Spleen (tissue), 11 donors: ENCODE measurements around the gene MTMR3. TPM values are rescaled to one million over a fixed set of nuclear protein-coding genes. Genes with fewer than 3 reads are reported as not detected.

Source experiments
- DNase-seq: peaks from one replicate; pipeline ENCODE4 v3.0.0-alpha.2; 2020
- H3K27ac ChIP-seq, 8 donors: fragments of 200-600 bp; sonication (generic) in 7 of 8; 1 replicate in 4 of 8; 2 replicates in 4 of 8; pipeline versions ENCODE4 v1.5.0 to v1.8.0; 2016 to 2021; ENCODE audit warnings: inconsistent platforms in 4 of 8, mild to moderate bottlenecking in 4 of 8, moderate library complexity in 1 of 8
- H3K27me3 ChIP-seq, 7 donors: fragments of 200-600 bp; sonication (generic) in 6 of 7; replicated peaks in 1 of 7; 1 replicate in 4 of 7; 2 replicates in 3 of 7; pipeline versions ENCODE4 v1.5.0 to v1.8.0; 2016 to 2021; ENCODE audit warnings: inconsistent platforms in 3 of 7, mild to moderate bottlenecking in 1 of 7
- H3K36me3 ChIP-seq, 6 donors: fragments of 200-600 bp; sonication (generic) in 5 of 6; 1 replicate in 4 of 6; 2 replicates in 2 of 6; pipeline versions ENCODE4 v1.5.0 to v1.8.0; 2016 to 2021; ENCODE audit warnings: inconsistent platforms in 2 of 6
- H3K4me1 ChIP-seq, 6 donors: fragments of 200-600 bp; sonication (generic) in 5 of 6; 1 replicate in 3 of 6; 2 replicates in 3 of 6; pipeline versions ENCODE4 v1.5.0 to v1.8.0; 2016 to 2021; ENCODE audit warnings: inconsistent platforms in 3 of 6
- H3K4me3 ChIP-seq, 8 donors: fragments of 200-600 bp; sonication (generic) in 7 of 8; 1 replicate in 4 of 8; 2 replicates in 4 of 8; pipeline versions ENCODE4 v1.5.0 to v1.8.0; 2016 to 2021; ENCODE audit warnings: inconsistent platforms in 4 of 8, mild to moderate bottlenecking in 4 of 8, moderate library complexity in 2 of 8
- H3K9me3 ChIP-seq, 8 donors: fragments of 200-600 bp; sonication (generic) in 7 of 8; 1 replicate in 4 of 8; 2 replicates in 4 of 8; pipeline versions ENCODE4 v1.5.0 to v1.8.0; 2016 to 2021; ENCODE audit warnings: inconsistent platforms in 4 of 8
- CTCF ChIP-seq, 11 experiments: fragments of 200-600 bp in 7 of 11; fragments of 450-650 bp in 4 of 11; sonication (generic) in 4 of 11; IDR thresholded peaks in 8 of 11; conservative IDR thresholded peaks in 3 of 11; 1 replicate in 7 of 11; 2 replicates in 4 of 11; pipeline versions ENCODE4 v1.4.0 to v1.8.0; 2016 to 2021; ENCODE audit warnings: antibody characterized with exemption in 11 of 11, inconsistent platforms in 4 of 11, mild to moderate bottlenecking in 1 of 11
- POLR2A ChIP-seq, 3 donors: fragments of 450-650 bp; IDR thresholded peaks; one replicate each; pipeline ENCODE4 v1.5.1; 2017; ENCODE audit warnings: antibody characterized with exemption in 3 of 3, mild to moderate bottlenecking in 1 of 3
- POLR2AphosphoS5 ChIP-seq, 3 donors: sonication (generic); formaldehyde crosslinking; IDR thresholded peaks; one replicate each; pipeline ENCODE4 v1.5.1; 2017; ENCODE audit warnings: antibody characterized with exemption in 3 of 3
- WGBS, 5 donors: extraction: QIAGEN DNeasy Blood & Tissue Kit in 3 of 5; methylation state at CpG; one replicate each; pipeline versions ENCODE4 v1.1.5 to v1.1.7; 2013 to 2018; 5-methylcytosine and 5-hydroxymethylcytosine counted together
- intact Hi-C: fragments of 100-400 bp; cut with DNase I; formaldehyde crosslinking; loops from one replicate; pipeline ENCODE4 v1.15.0; 2023; ENCODE audit warnings: low total_unique reads
- polyA plus RNA-seq, 3 donors: library from polyadenylated mRNA; stranded (reverse); fragments of 200-250 nt; gene quantifications; one replicate each; pipeline ENCODE4 v1.2.1, GENCODE V29; 2013
- total RNA-seq, 7 donors: library from RNA; depleted of rRNA in 3 of 7; stranded (reverse); fragments of >200 nt in 3 of 7; fragmentation: NEBNext Ultra II Directional in 4 of 7; extraction: Animal tissue kit (Norgen Biotek cat#: 25700) in 4 of 7; gene quantifications; one replicate each; pipeline versions ENCODE4 v1.1.0 to v1.2.1, GENCODE V29; 2016 to 2021
- donor health status: healthy with polysubstance abuse.
- donor health status: DM: no; HTN: no; CAD: no; lungs with moderate emphysema.
- donor health status: DM: no; HTN: no; CAD: no.
- donor health status: Bipolar disorder and iron deficiency.
- donor health status: healthy.
- donor health status: DM: no; HTN: no; CAD: no.
- donor health status: DM: yes; HTN: yes; CAD: no.

MTMR3 gene
- total and polyA plus RNA-seq, 10 donors, result 5.3 to 137 (median 76.2) TPM

DNA sequence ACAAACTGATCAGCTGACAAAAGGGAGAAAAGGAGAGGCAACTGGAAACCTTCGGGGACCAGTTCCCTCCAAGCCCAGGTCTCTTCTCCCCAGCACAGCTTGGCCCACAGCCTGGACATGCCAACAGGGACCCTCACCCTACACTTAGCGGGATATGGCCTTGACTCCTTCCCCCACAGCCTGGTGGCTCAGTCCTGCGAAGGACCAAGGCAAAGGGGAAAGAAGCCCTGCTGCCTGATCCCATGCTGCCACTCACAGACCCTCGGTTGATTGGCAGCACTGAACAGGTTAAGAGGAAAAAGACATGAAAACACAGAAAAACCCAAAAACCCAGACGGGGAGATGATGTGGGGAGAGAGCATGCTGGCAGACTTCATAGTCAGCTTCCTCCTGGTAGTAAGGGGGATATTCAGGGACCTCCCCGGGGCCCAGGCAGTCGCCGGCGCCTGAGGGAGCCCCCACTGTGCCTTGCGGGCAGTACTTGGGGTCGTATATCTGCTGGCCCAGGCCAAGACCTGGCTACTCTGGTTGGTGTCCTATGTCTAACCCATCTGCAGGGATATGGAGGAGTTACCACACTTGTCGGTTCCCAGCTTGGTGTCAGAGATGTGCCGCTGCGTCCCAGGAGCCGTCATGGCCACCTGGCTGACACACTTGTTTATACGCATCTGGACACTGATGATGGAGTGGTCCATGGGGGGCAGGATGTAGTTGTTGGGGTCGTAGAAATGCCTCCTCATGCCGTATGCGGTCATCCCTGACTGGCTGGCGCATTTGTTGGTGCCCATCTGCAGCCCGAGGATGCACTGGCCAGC, 163.1 kb downstream of the MTMR3 start:
- intact Hi-C loops, result no loop called here
- no peak overlapping the region for H3K27ac ChIP-seq
- no peaks in the 10 kb centered on the region for H3K27me3 ChIP-seq
- TF ChIP-seq POLR2A (IDR thresholded peaks at IDR 0.05) (no peak), CTCF (IDR thresholded peaks at IDR 0.05 in 8 of 11, conservative IDR thresholded peaks at IDR 0.05 in 3 of 11) (no peak), POLR2AphosphoS5 (IDR thresholded peaks at IDR 0.05) (no peak)
- no peaks in the 10 kb centered on the region for H3K36me3 ChIP-seq
- H3K9me3 ChIP-seq, result no peaks in the 10 kb centered on the region
- DNase-seq, result no peak
- no peak overlapping the region for H3K4me3 ChIP-seq
- WGBS, 5 donors, result 89 to 95% (median 93%) methylated on average over 13 to 21 of the region's 21 CpGs
- H3K4me1 ChIP-seq, result peaks cover 0 to 9% (median 0%) of the 10 kb centered on the region in 6 donors

GRCh38 chr22:30046716-30047363, 163.9 kb downstream of the MTMR3 start:
- Histone ChIP-seq H3K27ac (no peak overlapping the region), H3K4me1 (peaks cover 0 to 9% (median 0%) of the 10 kb centered on the region in 6 donors), H3K27me3 (no peaks in the 10 kb centered on the region), H3K36me3 (no peaks in the 10 kb centered on the region), H3K9me3 (no peaks in the 10 kb centered on the region), H3K4me3 (no peak overlapping the region)
- TF ChIP-seq POLR2AphosphoS5 (IDR thresholded peaks at IDR 0.05) (no peak), POLR2A (IDR thresholded peaks at IDR 0.05) (no peak), CTCF (IDR thresholded peaks at IDR 0.05 in 8 of 11, conservative IDR thresholded peaks at IDR 0.05 in 3 of 11) (no peak)
- intact Hi-C loops, result no loop called here
- DNase-seq, result no peak
- WGBS, 5 donors, result 92 to 98% (median 95%) methylated on average over 14 to 15 of the region's 15 CpGs

GRCh38 chr22:30047364-30047738, 164.4 kb downstream of the MTMR3 start:
- Histone ChIP-seq H3K4me3 (no peak overlapping the region), H3K27ac (no peak overlapping the region), H3K36me3 (no peaks in the 10 kb centered on the region), H3K9me3 (no peaks in the 10 kb centered on the region), H3K4me1 (peaks cover 0 to 9% (median 0%) of the 10 kb centered on the region in 6 donors), H3K27me3 (no peaks in the 10 kb centered on the region)
- no peak for TF ChIP-seq POLR2AphosphoS5 (IDR thresholded peaks at IDR 0.05)
- TF ChIP-seq CTCF (IDR thresholded peaks at IDR 0.05 in 8 of 11, conservative IDR thresholded peaks at IDR 0.05 in 3 of 11), result no peak
- TF ChIP-seq POLR2A (IDR thresholded peaks at IDR 0.05), result no peak
- WGBS, 5 donors, result 28 to 36% (median 34%) methylated on average over 3 of the region's 3 CpGs
- intact Hi-C loops, result no loop called here
- DNase-seq, result no peak

- H3K9me3 ChIP-seq, result no peaks in the 10 kb centered on the region
Observed at GRCh38 chr22:30048681-30049080, 165.7 kb downstream of the MTMR3 start.

More at GRCh38 chr22:30048681-30049080, 165.7 kb downstream of the MTMR3 start:
- intact Hi-C loops, result no loop called here
- Histone ChIP-seq H3K4me1 (peaks cover 0 to 9% (median 0%) of the 10 kb centered on the region in 6 donors), H3K27ac (no peak overlapping the region), H3K4me3 (no peak overlapping the region), H3K27me3 (no peaks in the 10 kb centered on the region), H3K36me3 (no peaks in the 10 kb centered on the region)
- no peak for TF ChIP-seq POLR2AphosphoS5 (IDR thresholded peaks at IDR 0.05)
- 83 to 91% (median 90%) methylated on average over 2 of the region's 2 CpGs for WGBS, 5 donors
- DNase-seq, result no peak
